HG02623 (cell line): ENCODE measurements around the gene AATK.
A peak's percentile ranks its signal among the peaks of the same experiment; 100 is the strongest.

ENCODE experiments used
- ATAC-seq: cut with Tn5 transposase; IDR thresholded peaks from one replicate; pipeline ENCODE4 v1.9.1; 2021; ENCODE audit warnings: moderate library complexity; ENCODE audit not compliant: unreplicated experiment

AATK gene

DNA sequence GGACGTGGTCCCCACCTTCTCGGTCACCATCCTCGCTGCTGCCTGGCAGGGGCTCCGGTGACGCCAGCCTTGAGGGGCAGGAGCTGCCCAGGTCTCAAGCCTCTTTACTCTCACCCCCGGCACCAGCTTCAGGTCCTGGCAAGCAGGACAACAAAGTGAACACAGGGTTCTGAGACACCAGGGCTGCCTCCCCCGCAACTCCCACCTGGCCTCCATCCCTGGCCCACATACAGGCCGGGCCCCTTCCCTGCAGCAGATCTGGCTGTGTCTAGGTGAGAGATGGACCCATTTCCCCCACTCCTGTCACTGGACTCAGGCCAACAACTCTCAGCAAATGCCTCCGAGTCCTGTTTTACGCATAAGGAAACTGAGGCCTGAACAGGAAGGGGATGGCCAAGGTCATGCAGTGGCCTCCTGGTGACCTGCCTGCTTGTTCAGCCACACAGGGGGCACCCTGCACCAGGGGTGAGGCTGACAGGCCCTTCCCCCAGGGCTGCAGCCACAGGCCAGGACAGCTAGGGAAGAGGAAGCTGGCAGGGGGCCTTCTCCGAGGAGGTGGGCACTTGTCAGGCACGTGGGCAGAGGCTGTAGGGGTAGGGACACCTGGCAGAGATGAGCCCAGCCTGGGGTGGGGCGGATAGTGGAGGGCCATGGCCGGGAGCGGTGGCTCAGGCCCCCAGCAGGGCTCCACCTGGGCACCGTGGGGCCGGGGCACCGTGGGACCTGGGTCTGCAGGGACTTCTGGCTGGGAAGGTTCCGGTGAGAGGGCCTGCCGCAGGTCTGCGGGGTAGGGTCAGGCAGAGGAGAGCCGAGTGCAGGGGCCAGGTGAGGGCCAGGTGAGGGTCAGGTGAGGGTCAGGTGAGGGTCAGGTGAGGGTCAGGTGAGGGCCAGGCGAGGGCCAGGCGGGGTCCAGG lies 47.5 kb downstream of the AATK start:
- ATAC-seq: no peak

DNA sequence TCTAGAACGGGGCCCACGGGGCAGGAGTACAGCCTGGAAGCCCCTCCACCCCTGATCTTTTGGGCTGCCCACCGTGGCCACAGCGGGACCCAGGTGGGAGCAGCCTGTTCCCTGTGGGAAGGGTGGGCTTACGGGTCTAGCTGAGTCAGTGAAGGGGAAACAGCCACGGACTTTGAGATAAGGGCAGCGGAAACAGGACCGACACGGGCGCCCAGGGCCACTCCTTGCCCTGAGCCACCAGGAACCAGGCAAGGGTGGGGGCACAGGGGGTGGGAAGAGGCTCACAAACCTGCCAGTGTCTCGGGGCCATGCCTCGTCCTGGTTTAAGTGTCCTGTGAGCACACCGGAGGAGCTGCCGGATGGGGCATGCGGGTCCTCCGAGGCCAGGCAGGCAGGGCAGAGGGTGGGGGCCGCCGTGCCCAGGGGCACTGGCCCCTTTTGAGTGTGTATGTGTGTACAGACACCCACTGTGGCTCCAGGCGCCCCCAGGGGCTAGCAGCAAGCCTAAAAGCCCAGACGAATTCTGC lies 48.3 kb downstream of the AATK start:
- ATAC-seq: no peak

DNA sequence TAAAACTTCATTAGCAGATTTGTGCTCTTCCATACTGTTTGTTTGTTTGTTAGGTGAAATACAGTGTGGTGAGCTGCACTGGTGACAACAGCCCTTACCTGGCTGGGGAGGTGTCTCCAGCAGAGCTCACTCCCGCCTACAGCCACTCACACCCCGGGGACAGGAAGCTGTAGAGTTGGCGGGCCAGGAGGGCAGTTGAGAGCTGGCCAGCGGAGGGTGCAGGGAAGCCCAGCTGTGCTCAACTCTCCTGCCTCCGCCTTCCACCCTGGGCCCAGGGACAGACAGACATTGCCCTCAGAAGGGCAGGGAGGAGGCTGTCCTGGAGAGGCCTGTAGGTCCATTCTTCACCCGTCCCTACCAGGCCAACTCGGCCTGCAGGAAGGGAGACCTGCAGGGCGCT lies 49.3 kb downstream of the AATK start:
- no peak for ATAC-seq

GRCh38 chr17:81115749-81116464 lies 50.1 kb downstream of the AATK start:
- no peak for ATAC-seq

DNA sequence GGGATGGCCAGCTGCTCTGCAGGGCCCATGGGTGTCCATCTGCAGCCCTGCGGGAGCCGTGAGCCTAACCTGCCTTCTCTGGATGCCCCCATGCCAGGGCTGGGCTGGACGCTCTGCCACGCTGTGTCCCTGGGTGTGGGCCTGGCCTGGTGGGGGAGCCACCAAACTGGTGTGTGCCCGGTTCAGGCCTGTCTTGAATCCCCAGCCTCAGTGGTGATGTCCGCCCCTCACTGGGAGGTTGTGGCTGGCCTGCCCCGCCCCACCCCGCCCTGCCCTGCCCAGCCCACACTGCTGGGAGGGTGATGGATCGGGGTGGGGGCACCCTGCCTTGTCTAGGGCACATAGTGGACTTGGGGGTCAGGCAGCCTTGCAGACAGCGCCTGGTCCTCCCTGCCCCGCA lies 50.8 kb downstream of the AATK start:
- no peak for ATAC-seq

GRCh38 chr17:81114351-81115093 lies 51.5 kb downstream of the AATK start:
- ATAC-seq: no peak

- no peak for ATAC-seq
Observed at GRCh38 chr17:81113158-81113724, 52.8 kb downstream of the AATK start.

GRCh38 chr17:81112450-81112849 lies 53.6 kb downstream of the AATK start:
- ATAC-seq: no peak

DNA sequence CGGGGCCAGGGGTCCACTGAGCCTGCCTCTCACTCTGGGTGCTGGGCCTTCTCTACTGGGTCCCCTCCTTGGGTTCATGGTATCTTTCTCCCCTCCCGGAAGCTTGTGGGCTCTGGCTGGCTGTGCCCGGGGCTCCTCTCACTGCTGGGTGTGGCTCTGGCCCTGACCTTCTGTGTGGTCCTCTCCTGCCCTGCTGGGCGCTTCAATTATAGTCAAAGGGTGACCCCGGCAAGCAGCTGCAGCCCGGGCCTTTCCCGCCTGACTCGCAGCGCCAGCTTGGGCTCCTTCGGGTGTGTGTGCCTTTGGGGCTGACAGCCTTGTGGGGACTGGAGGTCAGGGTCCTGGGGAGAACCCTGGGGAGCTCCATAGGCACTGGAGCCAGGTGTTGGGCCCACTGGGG lies 55.0 kb downstream of the AATK start:
- no peak for ATAC-seq

- no peak for ATAC-seq
Observed at GRCh38 chr17:81110488-81111040, 55.5 kb downstream of the AATK start.

- ATAC-seq: no peak
Observed at GRCh38 chr17:81109957-81110356, 56.1 kb downstream of the AATK start.

GRCh38 chr17:81108220-81108619 lies 57.8 kb downstream of the AATK start:
- no peak for ATAC-seq

- no peak for ATAC-seq
Observed at GRCh38 chr17:81106716-81107115, 59.3 kb downstream of the AATK start.

- no peak for ATAC-seq
Observed at GRCh38 chr17:81103379-81103778, 62.6 kb downstream of the AATK start.

DNA sequence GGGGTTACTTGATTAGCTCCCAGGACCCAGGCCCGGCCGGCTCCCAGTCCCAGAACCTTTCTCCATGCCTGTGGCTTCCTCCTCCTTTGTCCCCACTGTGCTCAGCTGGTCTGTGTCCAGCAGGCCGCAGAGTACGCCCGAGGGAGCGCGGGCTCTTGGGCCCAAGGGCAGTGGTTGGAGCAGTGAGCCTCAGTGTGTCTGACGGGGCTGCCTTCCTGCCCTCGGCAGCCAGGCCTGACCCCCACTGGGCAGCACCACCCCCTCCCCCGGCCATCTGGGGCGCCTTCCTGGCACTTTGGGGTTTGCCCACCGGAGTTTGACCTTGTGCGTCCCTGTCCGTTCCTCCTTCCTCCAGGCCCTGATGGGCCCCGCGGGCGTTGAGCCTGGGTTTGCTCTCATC lies 63.2 kb downstream of the AATK start:
- no peak for ATAC-seq

- no peak for ATAC-seq
Observed at GRCh38 chr17:81102352-81102751, 63.7 kb downstream of the AATK start.

DNA sequence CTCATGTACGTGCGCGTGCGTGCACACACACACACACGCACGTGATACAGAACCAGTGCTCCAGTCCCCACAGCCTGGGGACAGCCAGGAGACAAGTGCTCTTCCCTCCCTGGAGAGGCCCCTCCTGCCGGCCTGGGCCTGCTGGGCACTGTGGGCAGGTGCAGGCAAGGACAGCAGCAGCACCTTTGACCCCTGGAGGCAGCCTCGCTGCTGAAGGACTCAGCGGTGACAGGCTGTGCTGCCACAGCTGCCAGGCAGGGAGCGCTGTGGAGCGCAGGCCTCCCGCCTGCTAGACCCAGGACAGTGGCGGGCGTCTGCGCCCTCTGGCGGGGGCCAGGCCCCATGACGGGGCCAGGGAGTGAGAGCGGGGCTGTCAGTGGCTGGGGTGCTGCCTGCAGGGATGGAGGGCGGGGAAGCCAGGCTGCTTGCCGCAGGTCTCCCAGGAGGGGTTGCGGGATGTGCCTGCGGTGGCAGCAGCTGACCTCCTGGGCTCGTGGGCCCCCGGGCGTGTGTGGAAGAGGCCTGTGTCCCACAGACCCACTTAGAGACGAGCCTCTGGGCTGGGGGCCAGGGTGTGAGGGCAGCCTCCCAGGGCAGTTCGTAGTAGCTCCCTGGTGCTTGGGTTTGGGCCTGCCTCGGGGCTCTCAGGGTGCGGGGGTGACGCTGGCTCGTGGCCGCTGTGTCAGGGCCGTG lies 64.3 kb downstream of the AATK start:
- peak; percentile 73 for ATAC-seq

- ATAC-seq: no peak
Observed at GRCh38 chr17:81100668-81101067, 65.4 kb downstream of the AATK start.

GRCh38 chr17:81099888-81100287 lies 66.1 kb downstream of the AATK start:
- ATAC-seq: no peak

DNA sequence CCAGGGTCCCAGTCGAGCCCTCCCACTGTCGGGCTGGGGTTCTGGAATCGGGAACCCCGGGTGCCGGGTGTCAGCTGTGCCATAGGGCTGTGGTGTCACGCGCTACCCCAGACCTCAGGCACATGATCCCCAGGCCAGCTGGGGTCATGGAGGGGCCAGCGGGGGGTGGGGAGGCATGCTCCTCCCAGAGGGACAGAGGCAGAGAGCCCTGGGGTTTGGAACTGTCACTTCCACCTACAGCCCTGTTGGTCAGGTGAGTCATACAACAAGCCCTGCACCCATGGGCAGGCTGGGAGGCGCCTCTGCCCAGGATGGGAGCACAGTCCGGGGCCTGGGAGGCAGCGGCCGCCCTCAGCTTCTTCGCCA lies 68.1 kb downstream of the AATK start:
- no peak for ATAC-seq
